Osteoblast (primary cell): ENCODE results near the gene ZNF69. TPM values are rescaled to one million over a fixed set of nuclear protein-coding genes. Genes with fewer than 3 reads are reported as not detected.
"Not testable (repeated sequence)": the region's sequence is repeated elsewhere in the genome, so short reads cannot be mapped to it uniquely, and the experiment has no call there.

Source experiments
- DNase-seq: peaks from one replicate; pipeline ENCODE4 v3.0.0; 2011; ENCODE audit warnings: low spot score, mixed read lengths; ENCODE audit not compliant: insufficient read length; ENCODE audit errors: missing footprints
- H2AFZ ChIP-seq: 2 replicates; pipeline ENCODE4 v1.6.0; 2011; ENCODE audit warnings: mild to moderate bottlenecking, low read length
- H3K27ac ChIP-seq: 2 replicates; pipeline ENCODE4 v1.5.1; 2011; ENCODE audit warnings: mild to moderate bottlenecking, low read depth, low read length, moderate library complexity
- H3K27me3 ChIP-seq: 2 replicates; pipeline ENCODE4 v1.6.0; 2012; ENCODE audit warnings: mild to moderate bottlenecking, control low read depth, inconsistent platforms, low read length, moderate library complexity; ENCODE audit not compliant: insufficient read depth
- H3K36me3 ChIP-seq: 2 replicates; pipeline ENCODE4 v1.5.1; 2011; ENCODE audit warnings: mild to moderate bottlenecking, low read length, control low read depth, moderate library complexity; ENCODE audit not compliant: insufficient read depth
- H3K4me1 ChIP-seq: 2 replicates; pipeline ENCODE4 v1.5.1; 2011; ENCODE audit warnings: mild to moderate bottlenecking, low read length, control low read depth, moderate library complexity; ENCODE audit not compliant: insufficient read depth
- H3K4me2 ChIP-seq: 2 replicates; pipeline ENCODE4 v1.6.0; 2011; ENCODE audit warnings: mild to moderate bottlenecking, low read length; ENCODE audit not compliant: insufficient read depth
- H3K4me3 ChIP-seq: fragments of 200-600 bp; sonication (generic); 3 replicates; pipeline ENCODE4 v1.5.1; 2012; ENCODE audit warnings: mild to moderate bottlenecking, low read length, inconsistent platforms; ENCODE audit not compliant: insufficient read depth
- H3K79me2 ChIP-seq: 2 replicates; pipeline ENCODE4 v1.6.0; 2012; ENCODE audit warnings: mild to moderate bottlenecking, low read length, control low read depth, inconsistent platforms; ENCODE audit not compliant: insufficient read depth
- H3K9me3 ChIP-seq: 2 replicates; pipeline ENCODE4 v1.5.1; 2011; ENCODE audit warnings: low read depth, low read length, control low read depth
- H4K20me1 ChIP-seq: 2 replicates; pipeline ENCODE4 v1.6.0; 2012; ENCODE audit warnings: mild to moderate bottlenecking, low read length, control low read depth; ENCODE audit not compliant: insufficient read depth
- total RNA-seq: library from RNA; depleted of rRNA; stranded (reverse); fragments of >200 nt; gene quantifications from 2 replicates; pipeline ENCODE4 v1.2.3, GENCODE V29; 2012
- TF ChIP-seq, protein P1 (sequence below): IDR thresholded peaks from 2 replicates; pipeline ENCODE4 v1.5.1; 2011; ENCODE audit warnings: mild to moderate bottlenecking, low read depth, low read length, moderate library complexity; ENCODE audit errors: extremely low read depth

ZNF69 gene
- total RNA-seq, 1 donor, result 14.8 TPM

DNA sequence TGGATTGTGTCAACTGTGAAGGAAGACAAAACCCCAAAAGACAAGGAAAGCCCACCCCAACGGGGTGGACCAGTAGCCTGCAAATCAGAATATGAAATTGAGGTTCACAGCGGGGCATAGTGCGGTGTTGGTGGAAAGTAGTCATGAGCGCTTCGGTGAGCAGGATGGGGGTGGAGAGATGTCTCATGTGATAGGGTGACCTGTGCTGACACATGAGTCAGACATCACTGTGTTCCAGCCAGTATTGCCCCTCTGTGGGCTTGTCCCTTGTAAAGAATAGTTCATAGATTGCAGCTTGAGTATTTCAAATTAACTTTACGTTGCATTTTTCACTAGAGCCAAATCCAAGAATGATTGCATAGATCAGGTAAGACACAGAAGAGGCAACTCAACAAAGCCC is 7.3 kb downstream of the ZNF69 start:
- no peak overlapping the region for H3K27ac ChIP-seq
- H3K27me3 ChIP-seq, result no peaks in the 10 kb centered on the region
- H3K9me3 ChIP-seq, result no peaks in the 10 kb centered on the region
- H3K79me2 ChIP-seq, result no peaks in the 10 kb centered on the region
- no peaks in the 10 kb centered on the region for H4K20me1 ChIP-seq
- no peaks in the 10 kb centered on the region for H3K4me1 ChIP-seq
- no peak overlapping the region for H3K4me2 ChIP-seq
- TF ChIP-seq, protein P1, sequence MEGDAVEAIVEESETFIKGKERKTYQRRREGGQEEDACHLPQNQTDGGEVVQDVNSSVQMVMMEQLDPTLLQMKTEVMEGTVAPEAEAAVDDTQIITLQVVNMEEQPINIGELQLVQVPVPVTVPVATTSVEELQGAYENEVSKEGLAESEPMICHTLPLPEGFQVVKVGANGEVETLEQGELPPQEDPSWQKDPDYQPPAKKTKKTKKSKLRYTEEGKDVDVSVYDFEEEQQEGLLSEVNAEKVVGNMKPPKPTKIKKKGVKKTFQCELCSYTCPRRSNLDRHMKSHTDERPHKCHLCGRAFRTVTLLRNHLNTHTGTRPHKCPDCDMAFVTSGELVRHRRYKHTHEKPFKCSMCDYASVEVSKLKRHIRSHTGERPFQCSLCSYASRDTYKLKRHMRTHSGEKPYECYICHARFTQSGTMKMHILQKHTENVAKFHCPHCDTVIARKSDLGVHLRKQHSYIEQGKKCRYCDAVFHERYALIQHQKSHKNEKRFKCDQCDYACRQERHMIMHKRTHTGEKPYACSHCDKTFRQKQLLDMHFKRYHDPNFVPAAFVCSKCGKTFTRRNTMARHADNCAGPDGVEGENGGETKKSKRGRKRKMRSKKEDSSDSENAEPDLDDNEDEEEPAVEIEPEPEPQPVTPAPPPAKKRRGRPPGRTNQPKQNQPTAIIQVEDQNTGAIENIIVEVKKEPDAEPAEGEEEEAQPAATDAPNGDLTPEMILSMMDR, result no peak
- H2AFZ ChIP-seq, result no peak overlapping the region
- H3K36me3 ChIP-seq, result no peaks in the 10 kb centered on the region
- H3K4me3 ChIP-seq, result no peak overlapping the region
- DNase-seq, result no peak

DNA sequence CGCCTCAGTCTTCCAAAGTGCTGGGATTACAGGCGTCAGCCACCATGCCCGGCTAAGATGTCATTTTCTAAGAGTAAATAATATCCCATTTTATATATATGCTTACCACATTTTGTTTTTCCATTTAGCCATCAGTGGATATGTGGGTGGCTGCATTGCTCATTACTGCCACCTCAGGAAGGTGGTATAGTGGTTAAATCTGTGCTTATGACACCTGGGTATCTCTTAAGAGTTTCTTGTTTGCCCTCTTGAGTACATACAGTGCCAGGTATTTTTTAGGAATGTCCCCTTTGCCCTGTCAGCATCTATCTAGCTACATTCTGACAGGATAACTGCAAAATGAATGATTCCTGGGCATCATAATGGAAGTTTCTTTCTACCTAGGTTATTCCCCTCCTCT is 14.6 kb downstream of the ZNF69 start:
- H3K4me1 ChIP-seq, result no peaks in the 10 kb centered on the region
- no peak overlapping the region for H3K4me3 ChIP-seq
- H3K27ac ChIP-seq, result no peak overlapping the region
- no peaks in the 10 kb centered on the region for H3K27me3 ChIP-seq
- TF ChIP-seq, protein P1, result no peak
- no peak overlapping the region for H2AFZ ChIP-seq
- H4K20me1 ChIP-seq, result no peaks in the 10 kb centered on the region
- DNase-seq, result no peak
- no peak overlapping the region for H3K4me2 ChIP-seq
- H3K79me2 ChIP-seq, result no peaks in the 10 kb centered on the region
- H3K9me3 ChIP-seq, result peaks cover 22% of the 10 kb centered on the region
- peaks cover 15% of the 10 kb centered on the region for H3K36me3 ChIP-seq

GRCh38 chr19:11905928-11906327 is 18.3 kb downstream of the ZNF69 start:
- Histone ChIP-seq H3K27me3 (no peaks in the 10 kb centered on the region), H2AFZ (no peak overlapping the region), H3K36me3 (peaks cover 15% of the 10 kb centered on the region), H3K27ac (no peak overlapping the region), H3K9me3 (peaks cover 22% of the 10 kb centered on the region), H4K20me1 (no peaks in the 10 kb centered on the region), H3K79me2 (no peaks in the 10 kb centered on the region), H3K4me1 (no peaks in the 10 kb centered on the region), H3K4me3 (no peak overlapping the region), H3K4me2 (no peak overlapping the region)
- TF ChIP-seq, protein P1, result no peak
- no peak for DNase-seq

DNA sequence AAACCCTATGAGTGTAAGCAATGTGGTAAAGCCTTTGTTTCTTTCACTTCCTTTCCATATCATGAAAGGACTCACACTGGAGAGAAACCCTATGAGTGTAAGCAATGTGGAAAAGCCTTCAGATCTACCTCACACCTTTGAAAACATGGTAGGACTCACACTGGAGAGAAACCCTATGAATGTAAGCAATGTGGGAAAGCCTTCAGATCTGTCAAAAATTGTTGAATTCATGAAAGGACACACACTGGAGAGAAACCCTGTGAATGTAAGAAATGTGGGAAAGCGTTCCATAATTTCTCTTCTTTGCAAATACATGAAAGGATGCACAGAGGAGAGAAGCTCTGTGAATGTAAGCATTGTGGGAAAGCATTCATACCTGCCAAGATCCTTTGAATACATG is 24.4 kb downstream of the ZNF69 start:
- not testable (repeated sequence) for H3K36me3 ChIP-seq, H3K4me3 ChIP-seq, H3K27me3 ChIP-seq, H3K9me3 ChIP-seq, H3K27ac ChIP-seq, H3K79me2 ChIP-seq, H4K20me1 ChIP-seq, H3K4me1 ChIP-seq, DNase-seq, H3K4me2 ChIP-seq, H2AFZ ChIP-seq

- not testable (repeated sequence) for H3K4me3 ChIP-seq, H3K4me2 ChIP-seq, DNase-seq
Observed at GRCh38 chr19:11914417-11915051, 27.0 kb downstream of the ZNF69 start.

More at GRCh38 chr19:11914417-11915051, 27.0 kb downstream of the ZNF69 start:
- not testable (repeated sequence) for H4K20me1 ChIP-seq, H3K4me1 ChIP-seq, H3K27ac ChIP-seq, H3K9me3 ChIP-seq, H3K79me2 ChIP-seq, H2AFZ ChIP-seq, H3K36me3 ChIP-seq, H3K27me3 ChIP-seq
